Liver (tissue), 9 donors: Measurements from ENCODE around the gene GRWD1. TPM values are rescaled to one million over a fixed set of nuclear protein-coding genes. Genes with fewer than 3 reads are reported as not detected.

Experiments used
- DNase-seq: peaks from one replicate; pipeline ENCODE4 v3.0.0-alpha.2; 2017; ENCODE audit warnings: low spot score
- H3K27ac ChIP-seq, 2 donors: one replicate each; pipeline ENCODE4 v1.7.0; 2013; ENCODE audit warnings: inconsistent platforms in 2 of 2, low read length in 2 of 2, control low read depth in 1 of 2, low read depth in 1 of 2, mild to moderate bottlenecking in 1 of 2
- H3K27me3 ChIP-seq, 4 donors: one replicate each; pipeline versions ENCODE4 v1.6.1 to v1.7.0; 2013; ENCODE audit warnings: low read length in 3 of 4, inconsistent platforms in 1 of 4, mild to moderate bottlenecking in 1 of 4, moderate library complexity in 1 of 4; ENCODE audit not compliant: control insufficient read depth in 4 of 4, insufficient read depth in 4 of 4
- H3K36me3 ChIP-seq, 4 donors: one replicate each; pipeline versions ENCODE4 v1.6.1 to v1.7.0; 2013; ENCODE audit warnings: low read length in 3 of 4, mild to moderate bottlenecking in 3 of 4, low read depth in 1 of 4, moderate library complexity in 1 of 4; ENCODE audit not compliant: control insufficient read depth in 4 of 4, insufficient read depth in 3 of 4
- H3K4me1 ChIP-seq, 4 donors: one replicate each; pipeline versions ENCODE4 v1.6.1 to v1.7.0; 2013; ENCODE audit warnings: low read length in 3 of 4, mild to moderate bottlenecking in 3 of 4, moderate library complexity in 1 of 4; ENCODE audit not compliant: control insufficient read depth in 4 of 4, insufficient read depth in 4 of 4
- H3K4me3 ChIP-seq, 3 donors: one replicate each; pipeline versions ENCODE4 v1.6.1 to v1.7.0; 2013; ENCODE audit warnings: low read length in 3 of 3, control low read depth in 1 of 3, low read depth in 1 of 3, mild to moderate bottlenecking in 1 of 3
- H3K9ac ChIP-seq, 2 donors: one replicate each; pipeline ENCODE4 v1.7.0; 2013; ENCODE audit warnings: low read length in 2 of 2, mild to moderate bottlenecking in 2 of 2, moderate library complexity in 2 of 2, control low read depth in 1 of 2, low read depth in 1 of 2
- H3K9me3 ChIP-seq, 4 donors: one replicate each; pipeline versions ENCODE4 v1.6.1 to v1.7.0; 2013; ENCODE audit warnings: low read length in 3 of 4; ENCODE audit not compliant: control insufficient read depth in 4 of 4
- EGR1 ChIP-seq, 2 donors: IDR thresholded peaks; 2 replicates each; pipeline ENCODE4 v1.6.1; 2016 to 2018; ENCODE audit warnings: antibody characterized with exemption in 2 of 2, low read depth in 2 of 2
- FOXA1 ChIP-seq: IDR thresholded peaks from 2 replicates; pipeline ENCODE4 v1.6.1; 2016; ENCODE audit warnings: antibody characterized with exemption
- FOXA2 ChIP-seq: IDR thresholded peaks from 2 replicates; pipeline ENCODE4 v1.6.1; 2016; ENCODE audit warnings: antibody characterized with exemption
- GABPA ChIP-seq, 2 donors: IDR thresholded peaks in 1 of 2; conservative IDR thresholded peaks in 1 of 2; 2 replicates each; pipeline ENCODE4 v1.6.1; 2016; ENCODE audit warnings: antibody characterized with exemption in 2 of 2, mild to moderate bottlenecking in 1 of 2, moderate library complexity in 1 of 2
- HNF4A ChIP-seq, 2 donors: conservative IDR thresholded peaks; 2 replicates each; pipeline ENCODE4 v1.6.1; 2016; ENCODE audit warnings: antibody characterized with exemption in 2 of 2, mild to moderate bottlenecking in 2 of 2
- HNF4G ChIP-seq: IDR thresholded peaks from 2 replicates; pipeline ENCODE4 v1.6.1; 2016; ENCODE audit warnings: antibody characterized with exemption
- JUND ChIP-seq, 2 donors: IDR thresholded peaks; 2 replicates each; pipeline ENCODE4 v1.6.1; 2016; ENCODE audit warnings: antibody characterized with exemption in 2 of 2
- NR2F2 ChIP-seq: IDR thresholded peaks from 2 replicates; pipeline ENCODE4 v1.6.1; 2016; ENCODE audit warnings: antibody characterized with exemption
- RAD21 ChIP-seq, 2 donors: IDR thresholded peaks; 2 replicates each; pipeline ENCODE4 v1.6.1; 2016; ENCODE audit warnings: antibody characterized with exemption in 2 of 2, mild to moderate bottlenecking in 2 of 2
- RXRA ChIP-seq, 2 donors: IDR thresholded peaks; 2 replicates each; pipeline ENCODE4 v1.6.1; 2017 to 2018; ENCODE audit warnings: antibody characterized with exemption in 2 of 2, mild to moderate bottlenecking in 1 of 2
- SP1 ChIP-seq: IDR thresholded peaks from 2 replicates; pipeline ENCODE4 v1.6.1; 2018; ENCODE audit warnings: antibody characterized with exemption, mild to moderate bottlenecking
- TAF1 ChIP-seq: conservative IDR thresholded peaks from 2 replicates; pipeline ENCODE4 v1.6.1; 2016; ENCODE audit warnings: antibody characterized with exemption, mild to moderate bottlenecking
- YY1 ChIP-seq: IDR thresholded peaks from 2 replicates; pipeline ENCODE4 v1.6.1; 2016; ENCODE audit warnings: antibody characterized with exemption, mild to moderate bottlenecking
- WGBS: extraction: QIAGEN DNeasy Blood & Tissue Kit; methylation state at CpG from one replicate; pipeline ENCODE4 v1.1.7; 2013; 5-methylcytosine and 5-hydroxymethylcytosine counted together
- polyA plus RNA-seq, 2 donors: library from polyadenylated mRNA; stranded (reverse) in 1 of 2; unstranded in 1 of 2; fragments of 200-250 nt in 1 of 2; fragments of >200 nt in 1 of 2; fragmentation: Nextera tagmentation in 1 of 2; extraction: Ambion mirVana in 1 of 2; gene quantifications; one replicate each; pipeline versions ENCODE4 v1.2.1 to v1.2.3, GENCODE V29; 2013 to 2015
- total RNA-seq, 2 donors: library from RNA; depleted of rRNA; stranded (reverse); fragments of >200 nt; gene quantifications; one replicate each; pipeline ENCODE4 v1.2.3, GENCODE V29; 2014
- TF ChIP-seq, protein P1 (sequence below): IDR thresholded peaks from 2 replicates; pipeline ENCODE4 v1.6.1; 2016; ENCODE audit warnings: antibody characterized with exemption
- TF ChIP-seq, protein P2 (sequence below): IDR thresholded peaks from 2 replicates; pipeline ENCODE4 v1.6.1; 2016; ENCODE audit warnings: antibody characterized with exemption
- TF ChIP-seq, protein P3 (sequence below): fragments of 150-350 bp; IDR thresholded peaks from 2 replicates; pipeline ENCODE4 v1.5.1; 2017; ENCODE audit warnings: improper control_type of control experiment, low read depth, low read length; ENCODE audit not compliant: missing input control
- TF ChIP-seq, protein P4 (sequence below): IDR thresholded peaks from 2 replicates; pipeline ENCODE4 v1.6.1; 2016; ENCODE audit warnings: antibody characterized with exemption, mild to moderate bottlenecking
- TF ChIP-seq, protein P5 (sequence below): IDR thresholded peaks from 2 replicates; pipeline ENCODE4 v1.6.1; 2016; ENCODE audit warnings: antibody characterized with exemption
- donor health status: healthy.
- donor health status: healthy.
- donor health status: healthy.
- donor health status: healthy.
- donor health status: healthy.

Gene GRWD1
- total and polyA plus RNA-seq, 4 donors = 7.1 to 31.7 (median 15.3) TPM

DNA sequence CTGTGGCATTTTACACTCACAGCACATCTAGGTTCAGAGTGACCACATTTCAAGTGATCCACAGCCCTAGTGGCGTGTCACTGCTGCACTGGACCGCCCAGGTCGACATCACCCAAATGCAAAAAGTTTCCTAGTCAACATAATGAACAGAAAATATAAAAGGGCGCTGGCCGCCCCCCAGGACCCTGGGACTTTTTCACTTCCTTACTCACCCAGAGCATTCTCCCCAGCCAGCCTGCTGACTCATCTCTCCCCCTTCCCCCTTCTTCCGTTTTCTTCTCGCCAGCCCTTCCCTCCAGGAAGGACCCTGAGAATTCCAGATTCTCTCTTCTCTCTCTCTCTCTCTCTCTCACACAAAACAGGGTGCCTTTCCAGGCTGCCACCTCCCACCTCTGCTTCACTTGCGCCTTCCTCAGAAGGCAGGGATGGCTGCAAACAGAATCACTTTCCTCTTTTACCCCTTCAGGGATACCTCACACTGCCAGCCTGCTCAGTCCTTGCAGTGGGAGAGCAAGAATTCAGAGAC lies 21.0 kb upstream of the GRWD1 start:
- Histone ChIP-seq H3K4me3 (no peak overlapping the region), H3K27ac (no peak overlapping the region)

DNA sequence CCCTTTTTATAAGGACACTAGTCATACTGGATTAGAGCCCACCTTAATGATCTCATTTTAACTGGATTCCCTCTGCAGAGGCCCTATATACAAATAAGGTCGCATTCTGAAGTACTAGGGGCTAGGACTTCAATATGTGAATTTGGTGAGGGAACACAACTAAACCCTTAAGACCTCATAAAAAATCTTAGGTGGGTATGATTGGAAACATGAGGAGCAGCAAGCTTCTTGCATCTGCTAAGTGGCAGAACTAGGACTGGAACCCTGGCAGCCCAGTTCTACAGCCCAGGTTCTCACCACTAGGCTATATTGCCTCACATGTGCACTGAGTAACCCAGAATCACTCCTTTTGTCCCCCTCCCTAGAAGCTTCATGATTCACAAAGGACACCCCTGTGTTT lies 17.1 kb upstream of the GRWD1 start:
- no peaks in the 10 kb centered on the region for H3K27me3 ChIP-seq
- no peaks in the 10 kb centered on the region for H3K4me1 ChIP-seq
- TF ChIP-seq HNF4G = no peak
- TF ChIP-seq YY1 = no peak
- no peak for TF ChIP-seq SP1
- no peak for TF ChIP-seq RAD21 (IDR thresholded peaks at IDR 0.05)
- no peak for TF ChIP-seq FOXA2
- TF ChIP-seq JUND (IDR thresholded peaks at IDR 0.05) = no peak
- TF ChIP-seq TAF1 = no peak
- TF ChIP-seq NR2F2 = no peak
- TF ChIP-seq, protein P1, sequence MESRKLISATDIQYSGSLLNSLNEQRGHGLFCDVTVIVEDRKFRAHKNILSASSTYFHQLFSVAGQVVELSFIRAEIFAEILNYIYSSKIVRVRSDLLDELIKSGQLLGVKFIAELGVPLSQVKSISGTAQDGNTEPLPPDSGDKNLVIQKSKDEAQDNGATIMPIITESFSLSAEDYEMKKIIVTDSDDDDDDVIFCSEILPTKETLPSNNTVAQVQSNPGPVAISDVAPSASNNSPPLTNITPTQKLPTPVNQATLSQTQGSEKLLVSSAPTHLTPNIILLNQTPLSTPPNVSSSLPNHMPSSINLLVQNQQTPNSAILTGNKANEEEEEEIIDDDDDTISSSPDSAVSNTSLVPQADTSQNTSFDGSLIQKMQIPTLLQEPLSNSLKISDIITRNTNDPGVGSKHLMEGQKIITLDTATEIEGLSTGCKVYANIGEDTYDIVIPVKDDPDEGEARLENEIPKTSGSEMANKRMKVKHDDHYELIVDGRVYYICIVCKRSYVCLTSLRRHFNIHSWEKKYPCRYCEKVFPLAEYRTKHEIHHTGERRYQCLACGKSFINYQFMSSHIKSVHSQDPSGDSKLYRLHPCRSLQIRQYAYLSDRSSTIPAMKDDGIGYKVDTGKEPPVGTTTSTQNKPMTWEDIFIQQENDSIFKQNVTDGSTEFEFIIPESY = no peak
- TF ChIP-seq, protein P2, sequence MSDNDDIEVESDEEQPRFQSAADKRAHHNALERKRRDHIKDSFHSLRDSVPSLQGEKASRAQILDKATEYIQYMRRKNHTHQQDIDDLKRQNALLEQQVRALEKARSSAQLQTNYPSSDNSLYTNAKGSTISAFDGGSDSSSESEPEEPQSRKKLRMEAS = no peak
- no peak for TF ChIP-seq RXRA (IDR thresholded peaks at IDR 0.05)
- no peak for TF ChIP-seq HNF4A (conservative IDR thresholded peaks at IDR 0.05)
- TF ChIP-seq, protein P3, sequence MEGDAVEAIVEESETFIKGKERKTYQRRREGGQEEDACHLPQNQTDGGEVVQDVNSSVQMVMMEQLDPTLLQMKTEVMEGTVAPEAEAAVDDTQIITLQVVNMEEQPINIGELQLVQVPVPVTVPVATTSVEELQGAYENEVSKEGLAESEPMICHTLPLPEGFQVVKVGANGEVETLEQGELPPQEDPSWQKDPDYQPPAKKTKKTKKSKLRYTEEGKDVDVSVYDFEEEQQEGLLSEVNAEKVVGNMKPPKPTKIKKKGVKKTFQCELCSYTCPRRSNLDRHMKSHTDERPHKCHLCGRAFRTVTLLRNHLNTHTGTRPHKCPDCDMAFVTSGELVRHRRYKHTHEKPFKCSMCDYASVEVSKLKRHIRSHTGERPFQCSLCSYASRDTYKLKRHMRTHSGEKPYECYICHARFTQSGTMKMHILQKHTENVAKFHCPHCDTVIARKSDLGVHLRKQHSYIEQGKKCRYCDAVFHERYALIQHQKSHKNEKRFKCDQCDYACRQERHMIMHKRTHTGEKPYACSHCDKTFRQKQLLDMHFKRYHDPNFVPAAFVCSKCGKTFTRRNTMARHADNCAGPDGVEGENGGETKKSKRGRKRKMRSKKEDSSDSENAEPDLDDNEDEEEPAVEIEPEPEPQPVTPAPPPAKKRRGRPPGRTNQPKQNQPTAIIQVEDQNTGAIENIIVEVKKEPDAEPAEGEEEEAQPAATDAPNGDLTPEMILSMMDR = no peak
- TF ChIP-seq EGR1 (IDR thresholded peaks at IDR 0.05; ENCODE audit: low read depth in 2 of 2) = no peak
- TF ChIP-seq, protein P4, sequence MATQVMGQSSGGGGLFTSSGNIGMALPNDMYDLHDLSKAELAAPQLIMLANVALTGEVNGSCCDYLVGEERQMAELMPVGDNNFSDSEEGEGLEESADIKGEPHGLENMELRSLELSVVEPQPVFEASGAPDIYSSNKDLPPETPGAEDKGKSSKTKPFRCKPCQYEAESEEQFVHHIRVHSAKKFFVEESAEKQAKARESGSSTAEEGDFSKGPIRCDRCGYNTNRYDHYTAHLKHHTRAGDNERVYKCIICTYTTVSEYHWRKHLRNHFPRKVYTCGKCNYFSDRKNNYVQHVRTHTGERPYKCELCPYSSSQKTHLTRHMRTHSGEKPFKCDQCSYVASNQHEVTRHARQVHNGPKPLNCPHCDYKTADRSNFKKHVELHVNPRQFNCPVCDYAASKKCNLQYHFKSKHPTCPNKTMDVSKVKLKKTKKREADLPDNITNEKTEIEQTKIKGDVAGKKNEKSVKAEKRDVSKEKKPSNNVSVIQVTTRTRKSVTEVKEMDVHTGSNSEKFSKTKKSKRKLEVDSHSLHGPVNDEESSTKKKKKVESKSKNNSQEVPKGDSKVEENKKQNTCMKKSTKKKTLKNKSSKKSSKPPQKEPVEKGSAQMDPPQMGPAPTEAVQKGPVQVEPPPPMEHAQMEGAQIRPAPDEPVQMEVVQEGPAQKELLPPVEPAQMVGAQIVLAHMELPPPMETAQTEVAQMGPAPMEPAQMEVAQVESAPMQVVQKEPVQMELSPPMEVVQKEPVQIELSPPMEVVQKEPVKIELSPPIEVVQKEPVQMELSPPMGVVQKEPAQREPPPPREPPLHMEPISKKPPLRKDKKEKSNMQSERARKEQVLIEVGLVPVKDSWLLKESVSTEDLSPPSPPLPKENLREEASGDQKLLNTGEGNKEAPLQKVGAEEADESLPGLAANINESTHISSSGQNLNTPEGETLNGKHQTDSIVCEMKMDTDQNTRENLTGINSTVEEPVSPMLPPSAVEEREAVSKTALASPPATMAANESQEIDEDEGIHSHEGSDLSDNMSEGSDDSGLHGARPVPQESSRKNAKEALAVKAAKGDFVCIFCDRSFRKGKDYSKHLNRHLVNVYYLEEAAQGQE = no peak
- TF ChIP-seq, protein P5, sequence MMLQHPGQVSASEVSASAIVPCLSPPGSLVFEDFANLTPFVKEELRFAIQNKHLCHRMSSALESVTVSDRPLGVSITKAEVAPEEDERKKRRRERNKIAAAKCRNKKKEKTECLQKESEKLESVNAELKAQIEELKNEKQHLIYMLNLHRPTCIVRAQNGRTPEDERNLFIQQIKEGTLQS = no peak
- TF ChIP-seq GABPA (IDR thresholded peaks at IDR 0.05 in 1 of 2, conservative IDR thresholded peaks at IDR 0.05 in 1 of 2) = no peak
- TF ChIP-seq FOXA1 = no peak
- no peak overlapping the region for H3K9ac ChIP-seq
- no peak overlapping the region for H3K27ac ChIP-seq
- no peaks in the 10 kb centered on the region for H3K9me3 ChIP-seq
- no peak overlapping the region for H3K4me3 ChIP-seq
- WGBS = 94% methylated on average over 1 of the region's 1 CpG
- no peaks in the 10 kb centered on the region for H3K36me3 ChIP-seq
- no peak for DNase-seq

More for the DNA sequence above, 21.0 kb upstream of the GRWD1 start:
- Histone ChIP-seq H3K27me3 (no peaks in the 10 kb centered on the region), H3K9ac (no peak overlapping the region), H3K36me3 (no peaks in the 10 kb centered on the region), H3K9me3 (no peaks in the 10 kb centered on the region), H3K4me1 (no peaks in the 10 kb centered on the region)
- DNase-seq = no peak
- TF ChIP-seq HNF4G = no peak
- TF ChIP-seq JUND (IDR thresholded peaks at IDR 0.05) = peak in 1 of 2 donors; percentile 13
- WGBS = 46% methylated on average over 8 of the region's 8 CpGs
